Mesothelial cell of epicardium (in vitro differentiated cells): Measurements from ENCODE around the gene RSKR. TPM values are rescaled to one million over a fixed set of nuclear protein-coding genes. Genes with fewer than 3 reads are reported as not detected.

Source experiments
- DNase-seq, 2 experiments: peaks; one replicate each; pipeline ENCODE4 v3.0.0; 2021; ENCODE audit warnings: low spot score in 2 of 2; ENCODE audit not compliant: unreplicated experiment in 2 of 2
- H3K27ac Mint-ChIP-seq: 2 replicates; pipeline ENCODE4 v1.8.0; 2021; ENCODE audit warnings: mixed read lengths
- H3K27me3 Mint-ChIP-seq: 2 replicates; pipeline ENCODE4 v1.8.0; 2021; ENCODE audit warnings: low read depth, mixed read lengths
- H3K36me3 Mint-ChIP-seq: 2 replicates; pipeline ENCODE4 v1.8.0; 2021; ENCODE audit warnings: mixed read lengths
- H3K4me1 Mint-ChIP-seq: 2 replicates; pipeline ENCODE4 v1.8.0; 2021; ENCODE audit warnings: mixed read lengths
- H3K4me3 Mint-ChIP-seq: 2 replicates; pipeline ENCODE4 v1.8.0; 2021; ENCODE audit warnings: mild to moderate bottlenecking, moderate library complexity, mixed read lengths
- H3K9me3 Mint-ChIP-seq: 2 replicates; pipeline ENCODE4 v1.8.0; 2021; ENCODE audit warnings: mixed read lengths
- CTCF ChIP-seq: fragments of 200-600 bp; sonication (generic); IDR thresholded peaks from one replicate; pipeline ENCODE4 v1.5.0; 2021; ENCODE audit warnings: antibody characterized with exemption; ENCODE audit not compliant: unreplicated experiment
- total RNA-seq: library from RNA; stranded (reverse); gene quantifications from 3 replicates; pipeline ENCODE4 v1.2.1, GENCODE V29; 2021

The RSKR gene
- total RNA-seq, 1 donor from 2014 or later: 31.3 TPM

DNA sequence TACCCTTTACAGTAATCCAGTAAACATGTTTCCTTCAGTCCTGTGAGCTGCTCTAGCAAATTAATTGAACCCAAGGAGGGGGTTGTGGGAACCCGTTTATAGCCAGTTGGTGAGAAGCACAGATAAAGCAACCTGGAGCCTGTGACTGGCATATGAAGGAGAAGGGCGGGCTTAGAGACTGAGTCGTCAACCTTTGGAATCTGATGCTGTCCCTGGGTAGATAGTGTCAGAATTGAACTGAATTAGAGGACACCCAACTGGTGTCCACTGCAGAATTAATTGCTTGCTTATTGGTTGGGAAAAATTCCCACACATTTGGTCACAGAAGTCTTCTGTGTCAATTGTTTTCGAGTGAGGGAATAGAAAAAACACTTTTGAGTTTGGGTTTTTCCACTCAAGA, 12.8 kb upstream of the RSKR start:
- TF ChIP-seq CTCF: no peak
- H3K4me3 Mint-ChIP-seq: no peak overlapping the region
- H3K4me1 Mint-ChIP-seq: no peaks in the 10 kb centered on the region
- H3K36me3 Mint-ChIP-seq: peaks cover 40% of the 10 kb centered on the region
- DNase-seq: no peak
- no peaks in the 10 kb centered on the region for H3K27me3 Mint-ChIP-seq
- H3K27ac Mint-ChIP-seq: no peak overlapping the region
- no peaks in the 10 kb centered on the region for H3K9me3 Mint-ChIP-seq

DNA sequence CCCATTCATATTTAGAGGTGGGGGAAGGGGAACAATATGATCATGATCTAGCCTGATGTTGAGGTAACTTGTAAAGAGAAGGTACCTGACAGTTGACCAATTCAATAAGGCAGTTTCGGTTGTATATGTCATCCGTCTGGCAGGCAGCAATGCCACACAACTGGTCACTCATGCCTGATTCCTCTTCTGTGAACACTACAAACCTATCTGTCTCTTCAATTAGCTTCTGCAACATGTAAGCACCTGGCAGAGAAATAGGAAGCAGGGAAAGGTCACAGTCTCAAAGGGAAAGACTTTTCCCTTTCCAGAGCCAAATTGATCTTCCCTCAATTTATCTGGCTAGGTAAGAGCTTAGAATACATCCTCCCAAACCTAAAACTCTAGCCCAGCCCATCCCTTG, 10.2 kb upstream of the RSKR start:
- DNase-seq: no peak
- Mint-ChIP-seq H3K4me1 (no peaks in the 10 kb centered on the region), H3K27ac (no peak overlapping the region), H3K27me3 (no peaks in the 10 kb centered on the region), H3K4me3 (no peak overlapping the region), H3K9me3 (no peaks in the 10 kb centered on the region), H3K36me3 (peaks cover 50% of the 10 kb centered on the region)
- no peak for TF ChIP-seq CTCF

DNA sequence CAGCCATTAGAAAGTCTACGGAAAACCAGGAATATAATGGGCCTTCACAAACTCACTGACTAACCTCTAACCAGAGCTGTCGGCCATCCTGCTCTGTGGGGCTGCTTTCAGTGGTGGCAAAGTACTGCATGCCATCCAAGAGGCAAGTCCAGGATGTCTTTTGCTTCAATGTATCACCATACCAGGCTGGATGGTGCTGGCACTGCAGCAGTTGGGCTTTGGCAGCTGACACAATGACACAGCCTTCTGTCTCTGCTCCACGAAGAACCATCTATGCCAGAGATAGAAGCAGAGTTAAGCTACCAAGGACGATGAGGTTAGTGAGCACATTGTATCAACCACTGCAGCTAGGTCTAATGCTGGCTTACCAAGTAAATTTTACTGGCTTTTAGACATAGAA, 9.7 kb upstream of the RSKR start:
- no peak overlapping the region for H3K27ac Mint-ChIP-seq
- peaks cover 54% of the 10 kb centered on the region for H3K36me3 Mint-ChIP-seq
- H3K27me3 Mint-ChIP-seq: no peaks in the 10 kb centered on the region
- no peak for TF ChIP-seq CTCF
- no peak overlapping the region for H3K4me3 Mint-ChIP-seq
- H3K4me1 Mint-ChIP-seq: no peaks in the 10 kb centered on the region
- DNase-seq: no peak
- H3K9me3 Mint-ChIP-seq: no peaks in the 10 kb centered on the region

- Mint-ChIP-seq H3K9me3 (no peaks in the 10 kb centered on the region), H3K36me3 (peaks cover 48% of the 10 kb centered on the region), H3K27me3 (no peaks in the 10 kb centered on the region), H3K27ac (no peak overlapping the region), H3K4me3 (no peak overlapping the region), H3K4me1 (no peaks in the 10 kb centered on the region)
- TF ChIP-seq CTCF: no peak
- no peak for DNase-seq
Observed at GRCh38 chr17:28622186-28622585, 8.2 kb upstream of the RSKR start.

GRCh38 chr17:28620010-28620409, 6.0 kb upstream of the RSKR start:
- H3K4me3 Mint-ChIP-seq: no peak overlapping the region
- peaks cover 44% of the 10 kb centered on the region for H3K36me3 Mint-ChIP-seq
- H3K27ac Mint-ChIP-seq: no peak overlapping the region
- H3K9me3 Mint-ChIP-seq: no peaks in the 10 kb centered on the region
- H3K27me3 Mint-ChIP-seq: no peaks in the 10 kb centered on the region
- no peak for TF ChIP-seq CTCF
- DNase-seq: no peak
- H3K4me1 Mint-ChIP-seq: no peaks in the 10 kb centered on the region

GRCh38 chr17:28618464-28618863, 4.5 kb upstream of the RSKR start:
- DNase-seq: no peak
- Mint-ChIP-seq H3K4me3 (no peak overlapping the region), H3K4me1 (no peaks in the 10 kb centered on the region), H3K9me3 (no peaks in the 10 kb centered on the region), H3K27ac (no peak overlapping the region), H3K36me3 (peaks cover 51% of the 10 kb centered on the region), H3K27me3 (no peaks in the 10 kb centered on the region)
- no peak for TF ChIP-seq CTCF
